ENCODE results near the gene GHITM.
"Not testable (repeated sequence)": the region's sequence is repeated elsewhere in the genome, so short reads cannot be mapped to it uniquely, and the experiment has no call there.

Gene GHITM

GRCh38 chr10:84139126-84140035 lies at the start of gene GHITM:
TSS of gene GHITM (plus strand) at chr10:84139509. CDS start at chr10:84141501, 1,992 bp downstream.
- DNase-seq (ENCODE audit: low read depth), result peak; percentile 98
- H3K4me3 ChIP-seq (ENCODE audit: control insufficient read depth, low read depth, low read length), result peak within 1 kb of the TSS; percentile 84
- peak; percentile 20 for TF ChIP-seq CTCF (conservative IDR thresholded peaks at IDR 0.05; ENCODE audit: control insufficient read depth, insufficient read depth, low read depth, low read length)

- H3K4me3 ChIP-seq (ENCODE audit: control insufficient read depth, low read depth, low read length), result no peak overlapping the region
- no peak for TF ChIP-seq CTCF (conservative IDR thresholded peaks at IDR 0.05; ENCODE audit: control insufficient read depth, insufficient read depth, low read depth, low read length)
- peak; percentile 44 for DNase-seq (ENCODE audit: low read depth)
Measured at GRCh38 chr10:84095811-84096497, 43.4 kb upstream of the GHITM start.

- TF ChIP-seq CTCF (conservative IDR thresholded peaks at IDR 0.05; ENCODE audit: control insufficient read depth, insufficient read depth, low read depth, low read length), result peak; percentile 53
- peak; percentile 43 for DNase-seq (ENCODE audit: low read depth)
- H3K4me3 ChIP-seq (ENCODE audit: control insufficient read depth, low read depth, low read length), result no peak overlapping the region
Measured at GRCh38 chr10:84097787-84098353, 41.4 kb upstream of the GHITM start.

- no peak for TF ChIP-seq CTCF (conservative IDR thresholded peaks at IDR 0.05; ENCODE audit: control insufficient read depth, insufficient read depth, low read depth, low read length)
- H3K4me3 ChIP-seq (ENCODE audit: control insufficient read depth, low read depth, low read length), result no peak overlapping the region
- DNase-seq (ENCODE audit: low read depth), result no peak
Measured at GRCh38 chr10:84098667-84099066, 40.6 kb upstream of the GHITM start.

- no peak for TF ChIP-seq CTCF (conservative IDR thresholded peaks at IDR 0.05; ENCODE audit: control insufficient read depth, insufficient read depth, low read depth, low read length)
- H3K4me3 ChIP-seq (ENCODE audit: control insufficient read depth, low read depth, low read length), result no peak overlapping the region
- no peak for DNase-seq (ENCODE audit: low read depth)
Measured at GRCh38 chr10:84101042-84101441, 38.3 kb upstream of the GHITM start.

GRCh38 chr10:84108797-84109196 lies 30.5 kb upstream of the GHITM start:
- no peak overlapping the region for H3K4me3 ChIP-seq (ENCODE audit: control insufficient read depth, low read depth, low read length)
- no peak for TF ChIP-seq CTCF (conservative IDR thresholded peaks at IDR 0.05; ENCODE audit: control insufficient read depth, insufficient read depth, low read depth, low read length)
- DNase-seq (ENCODE audit: low read depth), result no peak

GRCh38 chr10:84109772-84110171 lies 29.5 kb upstream of the GHITM start:
- not testable (repeated sequence) for DNase-seq (ENCODE audit: low read depth); H3K4me3 ChIP-seq (ENCODE audit: control insufficient read depth, low read depth, low read length)

- not testable (repeated sequence) for H3K4me3 ChIP-seq (ENCODE audit: control insufficient read depth, low read depth, low read length); DNase-seq (ENCODE audit: low read depth)
Measured at GRCh38 chr10:84113468-84113867, 25.8 kb upstream of the GHITM start.
